ENCODE results near the gene EML4.

DNA sequence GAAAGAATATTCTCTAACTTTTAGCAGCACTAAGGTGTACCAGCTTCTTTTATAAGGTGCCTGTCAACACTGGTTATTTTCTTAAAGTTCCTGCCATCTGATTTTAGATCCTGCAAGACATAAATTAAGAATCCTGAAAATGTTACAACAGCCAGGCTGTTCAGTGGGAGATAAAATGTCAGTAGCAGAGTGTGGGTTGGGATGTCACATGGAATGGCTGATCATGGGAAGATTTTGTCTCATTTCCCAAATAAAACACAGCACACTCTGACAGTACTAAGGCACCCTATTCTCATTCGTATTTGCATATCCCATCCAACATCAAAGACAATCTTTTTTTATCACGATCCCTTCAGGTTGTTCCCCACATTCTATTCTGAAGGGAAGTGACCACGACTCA, 194.3 kb downstream of the EML4 start:
- TF ChIP-seq CTCF (IDR thresholded peaks at IDR 0.05 in 8 of 11, conservative IDR thresholded peaks at IDR 0.05 in 3 of 11) (no peak), POLR2AphosphoS5 (IDR thresholded peaks at IDR 0.05) (no peak), POLR2A (IDR thresholded peaks at IDR 0.05) (no peak)

Measured in spleen (tissue), 7 donors.